ENCODE results near the gene SORCS2.

Gene SORCS2

GRCh38 chr4:7415927-7416686, 223.8 kb downstream of the SORCS2 start:
- ChIA-PET CTCF (no interaction called here), POLR2A (no interaction called here)
- no peak overlapping the region for H3K4me3 ChIP-seq (ENCODE audit: low read depth, low read length)
- DNase-seq (ENCODE audit: low read depth, low spot score) = no peak
- TF ChIP-seq CTCF (IDR thresholded peaks at IDR 0.05; ENCODE audit: insufficient read depth, low read length, missing control alignments) = no peak

DNA sequence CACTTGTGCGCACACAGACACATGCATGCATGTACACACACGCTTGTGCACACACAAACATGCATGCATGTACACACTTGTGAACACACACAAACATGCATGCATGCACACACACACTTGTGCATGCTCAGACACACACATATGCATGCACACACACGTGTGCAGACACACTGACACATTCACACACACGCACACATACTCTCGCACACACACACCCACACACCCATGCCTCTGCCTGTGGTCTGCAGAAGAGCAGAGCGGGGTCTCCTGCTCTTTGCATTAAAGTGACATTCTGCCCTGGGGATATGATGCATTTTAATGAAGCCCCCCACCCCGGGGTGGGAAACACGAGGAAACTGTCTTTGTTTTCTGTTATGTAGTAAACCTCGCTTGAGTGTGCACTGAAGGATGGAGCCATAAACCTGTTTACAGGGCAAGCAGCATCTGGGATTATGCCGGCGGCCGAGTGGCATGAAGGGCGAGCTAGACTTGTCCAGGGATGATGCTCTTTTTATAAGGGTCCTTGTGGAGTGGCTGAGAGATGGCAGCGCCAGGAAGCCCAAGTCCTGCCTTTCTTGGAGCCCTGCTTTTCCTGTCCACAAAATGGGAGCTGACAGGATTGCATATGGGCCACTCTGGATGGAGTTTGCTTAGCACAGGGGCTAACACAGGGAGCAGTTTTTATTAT, 224.6 kb downstream of the SORCS2 start:
- POLR2A ChIA-PET = no interaction called here
- CTCF ChIA-PET = no interaction called here

DNA sequence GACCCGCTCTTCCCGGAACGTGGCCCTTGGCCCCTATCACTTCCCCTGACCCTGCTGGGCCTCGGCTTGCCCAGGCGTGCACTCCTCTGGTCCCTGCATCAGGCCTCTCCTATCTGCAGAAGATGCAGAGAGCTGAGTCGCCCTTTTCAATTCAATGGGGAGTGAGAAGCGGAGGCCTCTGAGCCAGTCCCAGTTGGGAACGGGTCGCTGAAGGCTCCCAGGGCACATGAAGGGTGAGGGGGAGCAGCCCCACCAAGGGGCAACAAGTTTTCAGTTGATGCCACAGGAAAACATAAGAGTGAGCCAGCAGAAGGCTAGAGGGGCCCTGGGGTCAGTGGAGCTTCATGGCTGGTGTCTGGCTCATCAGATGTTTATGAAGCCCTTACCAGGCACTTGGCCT, 225.3 kb downstream of the SORCS2 start:
- CTCF ChIA-PET = no interaction called here
- H3K4me3 ChIP-seq (ENCODE audit: low read depth, low read length) = no peak overlapping the region
- no peak for DNase-seq (ENCODE audit: low read depth, low spot score)
- POLR2A ChIA-PET = no interaction called here
- TF ChIP-seq CTCF (IDR thresholded peaks at IDR 0.05; ENCODE audit: insufficient read depth, low read length, missing control alignments) = no peak

More for the DNA sequence above, 224.6 kb downstream of the SORCS2 start:
- no peak overlapping the region for H3K4me3 ChIP-seq (ENCODE audit: low read depth, low read length)
- DNase-seq (ENCODE audit: low read depth, low spot score) = no peak
- no peak for TF ChIP-seq CTCF (IDR thresholded peaks at IDR 0.05; ENCODE audit: insufficient read depth, low read length, missing control alignments)

- no peak for DNase-seq (ENCODE audit: low read depth, low spot score)
- no peak for TF ChIP-seq CTCF (IDR thresholded peaks at IDR 0.05; ENCODE audit: insufficient read depth, low read length, missing control alignments)
- ChIA-PET CTCF (no interaction called here), POLR2A (no interaction called here)
- no peak overlapping the region for H3K4me3 ChIP-seq (ENCODE audit: low read depth, low read length)
Observed at GRCh38 chr4:7418131-7418943, 226.0 kb downstream of the SORCS2 start.

DNA sequence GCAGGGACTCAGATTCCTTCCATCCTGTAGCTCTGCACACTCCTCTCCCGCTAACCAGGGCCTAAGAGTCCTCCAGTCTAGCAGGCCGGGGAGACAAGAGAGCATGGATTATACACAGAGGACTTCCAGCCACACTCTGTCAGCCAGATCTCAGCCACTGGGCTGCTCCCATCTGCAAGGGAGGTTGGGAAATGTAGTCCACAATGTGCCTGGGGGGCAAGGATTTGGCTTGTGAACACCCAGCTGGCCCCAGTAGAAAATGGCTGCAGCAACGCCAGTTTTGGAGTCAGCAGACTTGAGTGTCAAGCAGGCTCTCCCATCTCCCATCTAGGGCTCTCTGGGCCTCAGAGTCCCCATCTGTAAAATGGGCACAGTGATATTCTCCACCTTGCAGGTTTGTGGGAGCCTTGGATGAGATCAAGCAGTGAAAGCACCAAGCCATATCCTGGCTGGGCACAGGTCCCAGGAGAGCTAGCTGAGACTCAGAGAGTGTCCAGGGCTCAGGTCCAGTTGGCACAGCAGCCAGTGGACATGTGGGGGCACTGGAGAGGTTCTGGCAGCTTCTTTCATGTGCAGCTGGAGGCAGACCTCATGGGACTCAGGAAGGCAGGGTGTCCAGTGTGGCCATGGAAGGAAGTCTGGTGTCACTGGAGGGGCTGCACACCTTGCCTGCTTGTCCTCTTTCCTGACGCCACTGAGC, 227.8 kb downstream of the SORCS2 start:
- DNase-seq (ENCODE audit: low read depth, low spot score) = no peak
- ChIA-PET POLR2A (no interaction called here), CTCF (interaction anchor here (1.6 kb wide), 1 partner anchor 300 kb away, joined by 5 read pairs; no protein-coding TSS in a partner anchor)
- H3K4me3 ChIP-seq (ENCODE audit: low read depth, low read length) = no peak overlapping the region
- TF ChIP-seq CTCF (IDR thresholded peaks at IDR 0.05; ENCODE audit: insufficient read depth, low read length, missing control alignments) = no peak
